Fibroblast of skin of abdomen (primary cell): Measurements from ENCODE around the gene TFIP11. TPM values are rescaled to one million over a fixed set of nuclear protein-coding genes. Genes with fewer than 3 reads are reported as not detected.

Experiments
- DNase-seq: peaks from one replicate; pipeline ENCODE4 v3.0.0-alpha.2; 2013
- polyA plus RNA-seq, 2 experiments: library from polyadenylated mRNA; unstranded; fragments of 120-200 nt; gene quantifications; one replicate each; pipeline ENCODE4 v1.2.1, GENCODE V29; 2013; ENCODE audit not compliant: insufficient read length in 2 of 2

The TFIP11 gene
- polyA plus RNA-seq (2013, experiment 1 of 2; ENCODE audit: insufficient read length), result 25.0 TPM
- 25.6 TPM for polyA plus RNA-seq (2013, experiment 2 of 2; ENCODE audit: insufficient read length)

DNA sequence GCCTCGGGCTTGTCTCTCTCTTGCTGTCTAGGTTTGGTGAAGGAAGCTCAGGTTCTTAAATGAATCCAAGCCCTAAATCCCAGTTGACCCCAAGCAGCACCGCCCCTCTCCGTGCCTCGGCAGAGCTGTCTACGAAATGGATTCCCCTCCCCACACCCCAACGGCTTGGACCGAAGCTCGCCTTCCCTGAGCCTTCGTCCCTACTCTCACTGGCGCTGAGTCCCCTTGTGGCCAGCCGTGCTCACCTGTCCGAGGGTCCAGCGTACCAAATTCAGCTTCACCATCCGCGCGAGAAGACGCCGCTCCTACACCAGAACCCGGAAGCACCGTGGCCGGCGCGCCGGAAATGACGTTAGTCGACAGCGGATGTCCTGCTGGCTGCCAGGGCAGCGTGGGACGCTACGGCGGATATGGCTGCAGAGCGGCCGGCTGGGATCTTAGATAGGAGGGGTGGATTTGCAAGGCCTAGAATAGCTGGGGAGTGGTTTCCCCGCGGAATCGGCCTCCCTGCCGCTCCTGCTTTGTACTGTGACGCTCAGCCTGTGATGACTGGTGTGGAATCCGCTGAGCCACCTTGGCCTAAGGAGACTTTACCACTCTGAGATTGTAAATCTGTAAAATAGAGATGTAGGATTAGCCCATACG is at the start of gene TFIP11:
Gene TFIP11 (minus strand): TSS at position 325 of the 645 bp plus-strand sequence. CDS start 2,201 bp downstream, outside the sequence.
- DNase-seq, result peak; percentile 90

DNA sequence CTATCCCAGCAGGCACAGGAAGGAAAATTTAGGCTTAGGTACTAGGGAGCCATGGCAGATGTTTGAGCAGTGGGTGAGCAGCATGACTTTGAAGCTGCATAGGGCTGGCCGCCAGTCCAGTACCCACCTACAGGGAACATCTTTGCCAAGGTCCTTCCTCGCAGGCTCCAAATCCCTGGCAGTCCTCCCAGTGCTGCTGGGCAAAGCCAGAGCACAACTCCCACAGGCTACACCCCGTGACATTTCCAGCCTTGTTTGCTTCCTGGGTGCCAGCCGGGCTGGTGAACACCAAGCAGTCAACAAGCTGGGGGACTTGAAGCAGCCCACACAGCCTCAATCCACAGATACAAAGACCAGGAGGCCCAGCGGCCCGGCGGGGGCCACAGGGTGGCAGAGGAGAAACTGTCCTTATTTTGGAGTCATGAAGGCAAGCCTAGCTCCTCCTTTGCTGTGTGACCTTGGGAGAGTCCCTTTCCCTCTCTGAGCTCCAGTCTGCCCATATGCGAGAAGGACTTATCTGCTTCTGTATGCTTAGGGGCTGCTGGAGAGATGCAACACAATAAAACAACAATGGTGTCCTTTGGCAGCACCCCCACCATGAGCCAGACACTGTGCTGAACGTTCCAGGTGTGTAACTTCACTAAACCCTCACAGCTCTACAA is 49.6 kb upstream of the TFIP11 start:
- no peak for DNase-seq

DNA sequence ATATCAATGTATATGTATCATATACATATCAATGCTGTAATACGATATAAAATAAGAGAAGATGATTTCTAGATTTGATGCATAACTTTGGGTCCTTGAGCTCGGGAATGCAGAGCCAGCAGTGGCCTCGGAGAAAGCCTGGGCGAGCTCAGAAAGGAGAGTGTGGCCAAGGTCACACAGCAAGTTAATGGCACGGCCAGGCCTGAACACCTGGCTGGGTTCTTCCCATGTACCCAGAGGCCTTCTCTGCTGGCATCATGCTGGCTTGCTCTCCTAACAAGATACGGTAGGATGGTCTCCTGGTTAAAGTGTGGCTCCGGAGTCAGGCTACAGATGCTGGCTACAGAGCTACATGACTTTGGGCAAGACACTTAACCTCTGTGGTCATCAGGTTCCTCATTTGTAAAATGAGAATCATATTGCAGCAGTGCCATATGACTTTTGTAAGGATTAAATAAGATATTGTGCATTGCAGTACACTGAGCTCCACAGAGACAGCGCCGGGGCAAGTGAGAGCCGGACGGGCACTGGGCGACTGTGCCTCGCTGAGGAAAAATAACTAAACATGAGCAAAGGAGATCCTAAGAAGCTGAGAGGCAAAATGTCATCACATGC is 47.8 kb upstream of the TFIP11 start:
- no peak for DNase-seq

DNA sequence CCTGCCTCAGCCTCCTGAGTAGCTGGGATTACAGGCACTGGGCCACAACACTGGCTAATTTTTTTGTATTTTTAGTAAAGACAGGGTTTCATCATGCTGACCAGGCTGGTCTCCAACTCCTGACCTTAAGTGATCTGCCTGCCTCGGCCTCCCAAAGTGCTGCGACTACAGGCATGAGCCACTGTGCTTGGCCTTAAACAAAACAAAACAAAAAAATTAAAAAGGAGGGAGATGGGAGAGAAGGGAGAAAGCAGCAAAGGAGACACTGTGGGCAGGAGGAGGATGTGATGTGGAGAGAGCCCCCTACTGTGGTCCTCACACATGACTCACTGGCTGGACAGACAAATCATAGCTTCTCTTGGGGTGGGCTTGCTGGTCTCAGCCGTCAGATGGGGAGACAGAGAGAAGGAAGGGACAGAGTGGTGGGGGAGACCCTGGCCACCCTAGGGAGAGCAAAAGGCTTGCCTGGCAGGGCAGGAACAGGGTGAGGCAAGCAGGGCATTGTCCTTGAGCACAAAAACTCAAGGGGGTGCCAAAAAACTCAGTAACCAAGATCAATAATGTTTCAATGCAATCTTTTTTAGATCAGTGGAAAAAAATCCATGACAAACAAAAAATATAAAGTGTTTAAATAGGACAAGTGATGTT is 46.1 kb upstream of the TFIP11 start:
- DNase-seq, result peak; percentile 18

DNA sequence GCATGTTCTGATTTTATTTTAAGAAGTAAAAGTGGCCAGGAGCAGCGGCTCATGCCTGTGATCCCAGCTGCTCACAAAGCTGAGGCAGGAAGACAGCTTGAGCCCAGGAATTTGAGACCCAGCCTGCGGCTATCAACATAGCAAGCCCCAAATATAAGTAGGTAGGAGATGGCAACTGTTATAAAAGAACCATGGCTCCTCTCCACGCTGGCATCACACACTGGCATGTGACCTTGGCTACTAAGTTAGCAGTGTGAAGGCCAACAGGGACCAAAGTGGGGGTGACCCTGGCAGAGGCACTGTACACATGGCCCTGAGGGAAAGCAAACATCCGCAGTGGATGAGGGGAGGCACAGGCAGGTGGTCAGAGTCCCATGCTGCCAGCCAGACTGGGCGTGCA is 44.6 kb upstream of the TFIP11 start:
- no peak for DNase-seq

DNA sequence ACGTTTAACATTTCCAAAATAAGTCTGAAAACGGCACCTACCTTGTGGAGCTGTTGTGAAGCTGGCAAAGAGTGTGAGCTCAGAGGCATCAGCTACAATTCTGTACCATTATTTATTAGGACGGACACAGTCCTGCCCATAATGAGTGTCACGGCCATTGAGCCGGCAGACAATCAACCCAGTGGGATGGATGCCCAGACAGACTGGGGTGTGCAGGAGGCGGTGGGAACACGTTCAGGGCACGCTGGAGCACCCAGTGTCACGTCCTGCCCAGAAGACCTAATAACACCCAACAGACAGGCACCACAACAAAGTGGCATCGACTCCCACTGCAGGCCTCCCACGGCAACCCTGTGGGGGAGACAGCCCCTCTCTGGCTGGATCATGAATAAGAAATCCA is 43.2 kb upstream of the TFIP11 start:
- no peak for DNase-seq

DNA sequence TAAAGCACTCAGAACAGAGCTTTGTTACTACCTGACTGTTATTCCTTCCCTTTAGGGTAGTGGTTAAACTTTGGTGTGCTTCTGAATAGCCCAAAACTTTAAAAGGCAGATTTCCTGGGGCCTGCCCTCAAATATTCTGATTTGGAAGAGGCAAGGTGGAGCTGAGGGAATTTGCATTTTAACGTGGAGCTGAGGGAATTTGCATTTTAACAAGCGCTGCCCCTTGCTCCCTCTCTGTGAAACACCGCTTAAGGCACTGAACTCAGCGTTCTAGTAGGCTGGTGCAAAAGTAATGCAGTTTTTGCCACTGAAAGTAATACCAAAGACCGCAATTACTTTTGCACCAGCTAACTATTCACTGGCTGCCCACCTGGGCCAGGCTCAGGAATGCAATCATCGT is 42.7 kb upstream of the TFIP11 start:
- DNase-seq, result no peak

DNA sequence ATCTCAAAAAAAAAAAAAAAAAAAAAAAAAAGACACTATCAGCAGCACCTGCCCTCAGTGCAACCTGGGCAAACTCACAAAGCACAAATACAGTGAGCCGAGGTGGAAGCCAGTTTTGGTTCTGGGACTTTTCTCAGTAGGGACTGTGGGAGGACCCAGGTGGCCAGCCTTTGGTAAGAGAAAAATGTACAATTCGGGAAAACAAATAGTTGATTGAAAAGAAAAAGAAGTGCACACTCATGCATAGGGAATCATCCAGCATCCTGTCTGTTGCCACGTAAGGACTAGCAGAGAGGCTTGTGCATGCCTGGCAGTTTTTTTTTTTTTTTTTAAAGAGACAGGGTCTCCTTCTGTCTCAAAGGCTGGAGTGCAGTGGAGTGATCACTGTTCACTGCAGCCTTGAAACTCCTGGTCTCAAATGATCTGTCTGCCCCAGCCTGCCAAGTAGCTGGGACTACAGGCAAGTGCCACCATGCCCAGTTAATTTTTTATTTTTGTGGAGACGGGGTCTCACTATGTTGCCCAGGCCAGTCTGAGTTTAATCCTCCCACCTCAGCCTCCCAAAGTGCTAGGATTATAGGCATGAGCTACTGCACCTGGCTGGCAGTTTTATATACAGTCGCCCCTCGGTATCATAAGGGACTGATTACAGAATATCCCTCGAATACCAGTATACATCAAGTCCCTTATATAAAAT is 40.9 kb upstream of the TFIP11 start:
- DNase-seq, result peak; percentile 92

DNA sequence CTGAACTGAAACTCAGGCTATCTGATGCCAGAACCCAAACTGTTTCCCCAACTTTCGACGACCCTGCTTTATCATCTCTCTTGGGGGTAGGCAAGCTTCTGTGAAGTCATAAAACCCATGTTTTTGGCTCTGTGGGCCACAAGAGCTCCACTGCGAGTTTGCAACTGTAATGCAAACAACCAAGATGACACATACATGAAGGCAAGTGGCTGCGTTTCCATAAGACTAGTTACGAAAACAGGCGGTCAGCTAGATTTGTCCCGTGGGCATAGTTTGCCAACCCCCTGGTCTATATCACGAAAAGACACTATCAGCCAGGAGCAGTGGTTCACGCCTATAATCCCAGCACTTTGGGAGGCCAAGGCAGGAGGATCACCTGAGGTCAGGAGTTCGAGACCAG is 40.2 kb upstream of the TFIP11 start:
- peak; percentile 36 for DNase-seq

DNA sequence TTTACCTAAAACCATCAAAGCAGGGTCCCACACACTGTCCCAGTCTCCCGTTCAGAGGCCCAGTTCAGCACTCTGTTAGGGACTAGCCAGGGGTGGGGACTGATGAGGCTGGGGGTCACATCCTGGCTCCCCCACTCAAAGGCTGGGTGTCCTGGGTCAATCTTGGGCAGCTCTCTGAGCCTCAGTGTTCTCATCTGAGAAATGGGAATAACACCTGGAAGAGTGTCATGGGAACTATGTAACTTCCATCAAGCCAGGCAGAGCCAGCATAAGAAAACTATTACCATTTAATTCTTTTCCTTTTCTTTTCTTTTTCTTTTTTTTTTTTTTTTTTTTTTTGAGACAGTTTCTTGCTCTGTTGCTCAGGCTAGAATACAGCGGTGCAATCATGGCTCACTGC is 39.3 kb upstream of the TFIP11 start:
- no peak for DNase-seq

DNA sequence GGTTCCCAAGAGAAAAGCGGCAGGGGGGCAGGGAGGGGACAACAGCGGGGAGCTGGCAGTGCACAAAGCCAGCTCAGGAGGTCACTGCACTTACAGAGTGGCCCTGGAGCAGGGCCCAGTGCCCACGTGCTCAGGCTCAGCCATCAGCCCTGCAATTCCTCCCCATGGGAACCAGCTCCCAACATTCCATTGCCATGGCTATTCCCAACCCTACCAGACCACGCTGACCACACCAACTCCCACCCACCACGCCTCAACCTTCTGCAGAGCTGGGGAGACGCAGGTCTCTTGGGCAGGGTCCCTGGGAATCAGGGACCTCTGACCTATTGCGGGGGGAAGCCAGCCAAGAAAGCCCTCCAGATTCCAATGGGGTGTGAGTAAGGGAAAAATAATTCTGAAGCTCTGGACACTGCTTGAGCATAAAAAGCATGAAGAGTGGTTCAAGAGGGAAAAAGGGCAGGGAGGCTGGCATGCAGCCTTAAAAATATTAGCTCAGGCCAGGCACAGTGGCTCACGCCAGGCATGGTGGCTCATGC is 38.3 kb upstream of the TFIP11 start:
- peak; percentile 77 for DNase-seq

DNA sequence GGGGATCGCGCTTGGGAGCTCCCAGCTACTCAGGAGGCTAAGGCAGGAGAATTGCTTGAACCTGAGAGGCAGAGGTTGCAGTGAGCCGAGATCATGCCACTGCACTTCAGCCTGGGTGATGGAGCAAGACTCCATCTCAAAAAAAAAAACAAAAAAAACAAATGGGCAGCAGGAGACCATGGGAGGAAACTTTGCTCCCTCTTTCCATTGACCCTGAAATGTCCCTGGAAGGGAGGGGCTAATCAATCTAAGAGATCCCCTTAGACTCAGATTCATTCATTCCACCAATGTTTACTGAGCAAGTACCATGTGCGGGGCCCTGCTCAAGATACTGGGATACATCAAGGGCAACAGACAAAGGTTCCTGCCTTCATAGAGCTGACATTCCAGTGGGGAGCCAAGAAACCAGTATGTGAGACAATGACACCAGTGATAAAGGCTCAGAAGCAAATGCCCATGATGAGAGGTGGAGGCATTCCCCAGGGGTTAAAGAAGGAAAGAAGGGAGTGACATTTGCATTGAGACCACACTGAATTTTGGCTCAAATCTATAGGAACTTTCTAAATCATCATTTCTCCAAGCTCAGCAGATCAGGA is 37.7 kb upstream of the TFIP11 start:
- DNase-seq, result no peak

DNA sequence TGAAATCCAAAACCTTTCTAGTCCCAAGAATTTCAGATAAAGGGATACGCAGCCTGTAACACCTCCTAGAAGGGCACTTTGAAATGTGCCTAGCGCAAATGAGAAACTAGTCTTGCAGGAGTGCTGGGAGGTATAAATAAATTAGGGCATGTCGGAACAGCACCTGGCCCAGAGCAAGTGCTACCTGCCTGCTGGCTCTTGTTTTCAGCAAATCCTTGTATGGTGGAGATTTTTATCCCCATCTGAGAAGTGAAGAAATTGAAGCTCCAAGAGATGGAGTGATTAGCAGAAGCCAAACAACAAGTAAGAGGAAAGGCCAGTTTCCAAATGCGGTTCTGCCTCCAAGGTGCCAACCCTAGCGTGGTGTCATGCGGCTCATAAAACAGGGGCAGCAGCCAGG is 36.7 kb upstream of the TFIP11 start:
- no peak for DNase-seq

DNA sequence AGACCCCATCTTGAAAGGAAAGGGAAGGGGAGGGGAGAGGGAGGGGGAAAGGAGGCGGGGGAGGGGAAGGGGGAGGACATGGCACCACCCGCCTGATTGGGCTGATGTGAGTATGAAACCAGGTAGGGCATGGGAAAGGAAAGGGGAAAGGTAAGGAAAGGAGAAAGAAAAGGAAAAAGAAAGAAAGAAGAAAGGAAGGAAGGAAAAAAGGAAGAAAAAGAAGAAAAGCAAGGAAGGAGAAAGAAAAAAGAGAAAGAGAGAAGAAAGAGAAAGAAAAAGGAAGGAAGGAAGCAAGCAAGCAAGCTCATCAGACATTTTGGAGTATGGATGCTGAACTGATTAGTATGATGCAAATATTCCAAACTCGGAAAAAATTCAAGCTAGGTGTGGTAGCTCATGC is 36.0 kb upstream of the TFIP11 start:
- DNase-seq, result no peak

DNA sequence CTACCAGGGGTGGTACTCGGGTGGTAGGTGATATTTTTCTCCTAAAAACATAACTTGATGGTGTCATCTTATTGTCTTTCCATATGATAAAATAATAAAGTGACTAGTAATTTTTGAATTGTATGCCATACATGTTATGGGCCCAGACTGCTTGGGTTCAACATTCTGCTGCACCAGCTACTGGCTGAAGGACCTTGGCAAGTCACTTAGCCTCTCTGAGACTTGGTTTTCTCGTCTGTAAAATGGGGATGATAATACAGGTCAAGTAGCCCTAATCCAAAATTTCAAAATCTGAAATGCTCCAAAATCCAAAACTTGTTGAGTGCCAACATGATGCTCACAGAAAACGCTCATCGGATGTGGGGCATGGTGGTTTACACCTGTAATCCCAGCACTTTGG is 35.6 kb upstream of the TFIP11 start:
- no peak for DNase-seq

DNA sequence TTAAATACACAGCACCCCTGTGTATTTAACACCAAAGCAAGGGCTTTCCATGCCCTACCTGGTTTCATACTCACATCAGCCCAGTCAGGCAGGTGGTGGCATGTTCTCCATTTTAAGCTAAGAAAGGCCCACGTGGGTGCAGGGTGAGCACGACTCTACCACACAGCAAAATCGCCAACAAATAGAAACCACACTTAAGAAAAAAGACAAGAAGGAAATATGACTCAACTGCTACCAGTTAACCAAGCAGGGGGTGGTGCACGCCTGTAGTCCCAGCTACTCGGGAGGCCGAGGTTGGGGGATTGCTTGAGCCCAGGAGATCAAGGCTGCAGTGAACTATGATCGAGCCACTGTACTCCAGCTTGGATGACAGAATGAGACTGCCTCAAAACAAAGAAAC is 35.2 kb upstream of the TFIP11 start:
- DNase-seq, result no peak

DNA sequence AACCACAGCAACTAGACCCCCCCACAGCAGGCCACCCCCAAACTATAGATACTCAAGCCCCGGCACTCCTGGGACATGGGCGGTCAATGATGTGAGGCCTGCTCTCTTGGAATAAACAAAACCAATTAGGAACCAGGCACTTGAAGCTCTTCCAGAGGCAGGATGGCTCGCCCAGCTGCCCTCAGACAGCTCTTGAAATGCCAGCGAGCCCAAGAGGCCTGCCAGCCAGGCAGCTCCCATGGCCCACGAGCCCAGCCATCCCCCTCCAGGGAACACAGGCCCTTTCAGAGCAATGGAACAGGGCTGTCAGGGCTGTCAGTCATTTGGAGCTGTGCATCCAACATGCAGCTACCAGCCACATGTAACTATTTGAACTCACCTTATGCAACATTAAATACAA is 34.0 kb upstream of the TFIP11 start:
- no peak for DNase-seq

DNA sequence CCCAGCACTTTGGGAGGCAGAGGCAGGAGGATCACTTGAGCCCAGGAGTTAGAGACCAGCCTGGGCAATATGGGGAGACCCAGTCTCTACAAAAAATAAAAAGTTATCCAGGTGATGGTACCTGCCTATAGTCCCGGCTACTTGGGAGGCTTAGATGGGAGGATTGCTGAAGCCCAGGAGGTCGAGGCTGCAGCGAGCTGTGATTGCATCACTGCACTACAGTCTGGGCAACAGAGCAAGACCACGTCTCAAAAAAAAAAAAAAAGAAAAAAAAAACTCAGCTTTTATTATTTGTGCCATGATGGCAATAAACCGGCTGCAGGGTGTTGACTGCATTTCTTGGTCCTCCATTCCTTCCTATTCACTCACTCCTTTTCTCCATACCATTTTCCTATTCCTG is 33.6 kb upstream of the TFIP11 start:
- no peak for DNase-seq

DNA sequence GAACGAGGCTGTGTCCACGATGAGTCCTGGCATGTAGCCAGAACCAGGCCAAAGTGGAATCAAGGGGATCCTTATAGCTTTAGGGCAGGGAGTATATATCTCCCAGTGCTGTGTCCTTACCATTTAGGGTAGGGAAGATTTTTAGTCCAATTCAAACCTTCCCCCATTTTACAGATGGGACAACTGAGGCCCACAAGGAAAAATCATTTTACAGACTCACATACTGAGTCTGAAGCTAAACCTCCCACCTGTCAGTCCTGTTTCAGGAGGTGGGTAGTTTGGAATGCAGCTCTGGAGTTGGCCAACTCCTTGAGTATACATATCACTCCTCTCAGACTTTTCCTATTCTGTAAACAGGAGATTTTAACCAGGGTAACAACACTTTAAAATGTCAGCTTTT is 33.1 kb upstream of the TFIP11 start:
- no peak for DNase-seq

DNA sequence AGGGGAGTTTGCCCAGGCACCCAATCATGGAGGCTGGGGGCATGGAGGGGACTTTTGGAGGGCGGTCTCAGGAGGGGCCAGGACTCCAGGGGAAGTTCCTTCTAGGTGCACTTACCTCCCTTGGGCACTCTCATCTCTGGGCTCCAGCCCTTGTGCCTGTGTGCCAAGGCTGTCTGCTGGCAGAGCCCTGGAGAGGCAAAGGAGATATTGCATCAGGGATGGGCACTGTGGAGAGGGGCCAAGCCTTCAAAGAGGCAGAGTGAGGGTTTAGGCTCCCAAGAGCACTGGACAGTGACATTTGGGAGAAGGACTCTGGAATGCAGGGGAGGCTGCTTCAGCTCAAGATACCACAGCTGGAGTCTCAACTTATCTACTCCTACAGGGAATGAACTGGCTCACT is 32.2 kb upstream of the TFIP11 start:
- DNase-seq, result no peak

DNA sequence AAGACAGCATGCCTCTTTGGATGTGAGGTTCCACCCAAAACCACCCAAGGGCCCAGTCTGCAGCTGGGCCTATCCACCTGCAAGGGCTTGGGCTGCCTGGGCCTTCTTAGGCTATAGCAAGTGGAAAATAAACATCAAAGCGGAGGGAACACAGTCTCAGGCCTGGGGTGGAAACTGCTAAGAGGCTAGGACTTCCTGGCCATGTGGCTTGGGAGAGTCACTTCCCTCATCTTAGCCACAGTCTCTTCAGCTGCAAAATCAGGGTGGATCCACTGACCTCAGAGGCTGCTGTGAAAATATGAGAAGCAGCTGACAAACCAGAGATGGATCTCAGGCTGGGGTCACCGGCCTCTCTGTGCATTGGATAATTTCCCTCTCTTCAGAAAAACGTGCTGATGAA is 30.6 kb upstream of the TFIP11 start:
- DNase-seq, result no peak

DNA sequence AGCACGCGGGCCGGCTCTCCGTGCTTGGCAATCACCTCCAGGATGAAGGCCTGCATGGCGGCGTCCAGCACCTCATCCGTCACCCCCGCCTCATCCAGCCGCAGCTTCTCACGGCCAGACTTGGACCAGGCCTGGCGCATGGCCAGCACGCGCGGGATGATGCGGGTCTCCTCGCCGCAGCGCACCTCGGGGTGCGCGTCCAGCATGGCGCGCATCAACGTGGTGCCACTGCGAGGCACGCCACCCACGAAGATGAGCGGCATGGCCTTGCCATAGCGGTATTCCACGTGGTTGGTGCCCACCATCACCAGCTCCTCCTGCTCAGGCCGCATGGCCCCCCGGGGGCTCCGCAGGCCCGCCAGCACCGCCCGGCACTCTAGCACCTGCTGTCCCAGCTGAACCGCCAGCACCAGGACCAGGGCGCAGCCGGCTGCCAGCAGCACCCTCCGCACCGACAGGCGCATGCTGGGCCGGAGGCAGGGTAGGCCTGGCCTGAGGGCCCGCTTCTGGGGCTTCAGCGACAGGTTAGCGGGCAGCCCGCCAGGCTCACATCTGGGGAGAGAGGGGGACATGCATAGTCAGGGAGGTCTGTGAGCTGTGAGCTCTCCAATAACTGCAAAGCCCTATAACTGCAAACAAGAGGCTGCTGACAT is 29.0 kb upstream of the TFIP11 start:
- no peak for DNase-seq
